Ovary (tissue), 3 donors: ENCODE measurements around the gene DRD3.

Experiments used
- CTCF ChIP-seq, 3 donors: fragments of 450-650 bp in 2 of 3; fragments of 200-600 bp in 1 of 3; IDR thresholded peaks; one replicate each; pipeline versions ENCODE4 v1.5.1 to v1.8.0; 2016 to 2022; ENCODE audit warnings: antibody characterized with exemption in 3 of 3, mild to moderate bottlenecking in 1 of 3
- EP300 ChIP-seq: sonication (generic); formaldehyde crosslinking; IDR thresholded peaks from one replicate; pipeline ENCODE4 v1.6.1; 2017; ENCODE audit warnings: antibody characterized with exemption
- donor health status: DM: no; HTN: no; CAD: no.

- TF ChIP-seq EP300 (no peak), CTCF (IDR thresholded peaks at IDR 0.05) (no peak)
Measured at GRCh38 chr3:114143817-114144216, 35.0 kb downstream of the DRD3 start.
